ENCODE measurements around the gene COX20. TPM values are rescaled to one million over a fixed set of nuclear protein-coding genes. Genes with fewer than 3 reads are reported as not detected.

Gene COX20
- total RNA-seq, 1 donor from 2014 or later = 20.8 TPM

DNA sequence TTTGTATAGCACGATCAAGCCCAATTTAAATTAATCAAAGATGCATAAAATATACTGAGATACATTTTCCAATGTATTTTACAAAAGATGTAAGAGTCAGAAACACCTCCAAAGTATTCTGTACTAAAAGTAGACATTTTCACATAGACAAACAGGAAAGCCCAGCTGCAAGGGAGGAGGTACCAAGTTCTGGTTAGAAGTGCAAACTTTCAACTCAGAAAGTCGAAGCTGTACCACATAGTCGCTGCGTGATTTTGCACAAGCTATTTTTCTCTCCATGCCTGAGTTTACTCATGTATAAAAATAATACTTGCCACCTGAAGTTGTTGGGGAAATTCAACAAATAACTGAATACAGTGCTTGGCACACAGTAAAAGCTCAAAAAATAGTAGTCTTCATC lies 34.5 kb downstream of the COX20 start:
- DNase-seq (ENCODE audit: low spot score) = no peak

DNA sequence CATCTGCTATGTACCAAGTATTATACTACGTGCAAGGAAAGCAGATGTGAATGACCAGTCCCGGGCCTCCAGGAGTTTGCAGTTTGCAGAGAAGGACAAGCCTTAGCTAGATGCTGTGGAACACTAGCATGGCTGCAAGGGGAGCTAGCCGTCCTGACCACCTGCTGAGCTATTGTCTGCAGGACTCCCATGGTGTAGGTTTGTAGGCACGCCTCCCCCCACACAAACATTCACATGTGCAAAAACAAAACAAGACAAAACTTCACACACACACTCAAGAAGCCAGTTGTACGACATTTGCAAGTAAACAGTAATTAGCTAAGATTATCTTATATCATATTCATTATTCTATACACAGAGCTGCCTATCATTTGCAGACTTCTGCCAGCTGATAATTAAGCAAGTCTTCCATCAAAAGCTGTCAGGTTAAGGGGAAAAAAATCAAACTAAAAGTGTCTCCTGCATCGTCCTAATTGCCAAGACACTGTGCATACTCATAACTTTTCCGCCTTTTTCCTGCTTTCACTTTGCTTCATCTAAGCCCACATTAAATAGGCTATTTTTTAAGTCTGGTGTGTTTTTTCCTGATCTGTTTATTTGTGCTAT lies 39.6 kb downstream of the COX20 start:
- DNase-seq (ENCODE audit: low spot score) = no peak

DNA sequence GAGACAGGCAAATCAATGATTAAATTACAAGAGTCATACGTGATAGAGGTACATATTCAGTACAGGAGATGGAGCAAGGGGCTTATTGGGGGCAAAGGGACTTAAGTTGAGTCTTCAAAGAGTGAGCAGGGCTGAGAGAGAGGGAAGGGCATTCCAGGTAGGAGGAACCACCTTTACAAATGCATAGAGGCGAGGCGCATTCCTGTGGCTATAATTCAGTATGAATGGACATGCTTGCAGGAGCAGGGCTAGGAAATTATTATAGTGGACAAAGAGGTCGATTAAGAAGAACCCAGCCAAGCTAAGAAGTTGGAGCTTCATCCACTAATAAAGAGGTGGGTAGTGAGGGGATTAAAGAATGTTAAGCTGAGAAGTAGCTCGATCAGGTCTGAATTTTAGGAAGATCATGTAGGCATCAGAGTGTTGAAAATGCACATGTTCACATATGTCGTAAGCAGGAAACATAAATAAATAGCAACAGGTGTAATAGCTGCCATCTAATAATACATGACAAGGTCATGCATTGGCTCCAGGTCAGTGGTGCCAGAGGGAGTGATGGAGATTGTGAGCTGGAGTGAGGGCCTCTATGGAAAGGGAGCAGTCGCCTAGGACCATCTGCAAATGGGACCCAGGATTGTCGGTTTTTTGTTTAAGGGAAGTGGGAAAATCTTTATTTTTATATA lies 40.9 kb downstream of the COX20 start:
- no peak for DNase-seq (ENCODE audit: low spot score)

DNA sequence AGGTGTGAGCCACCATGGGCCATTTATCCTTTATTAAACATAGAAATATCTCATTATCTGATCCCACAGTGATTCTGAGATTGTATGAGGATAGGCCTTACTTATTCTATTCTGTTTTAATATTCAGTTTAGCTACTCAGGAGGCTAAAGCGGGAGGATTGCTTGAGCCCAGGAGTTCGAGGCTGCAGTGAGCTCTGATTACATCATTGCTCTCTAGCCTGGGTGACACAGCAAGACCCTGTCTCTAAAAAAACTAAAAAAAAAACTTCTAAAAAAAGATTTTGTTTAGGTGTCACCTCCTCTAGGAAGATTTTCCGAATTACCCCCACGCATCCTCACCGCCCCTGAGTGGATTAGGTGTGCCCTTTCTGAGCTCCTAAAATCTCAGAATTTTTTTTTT lies 43.2 kb downstream of the COX20 start:
- DNase-seq (ENCODE audit: low spot score) = no peak

DNA sequence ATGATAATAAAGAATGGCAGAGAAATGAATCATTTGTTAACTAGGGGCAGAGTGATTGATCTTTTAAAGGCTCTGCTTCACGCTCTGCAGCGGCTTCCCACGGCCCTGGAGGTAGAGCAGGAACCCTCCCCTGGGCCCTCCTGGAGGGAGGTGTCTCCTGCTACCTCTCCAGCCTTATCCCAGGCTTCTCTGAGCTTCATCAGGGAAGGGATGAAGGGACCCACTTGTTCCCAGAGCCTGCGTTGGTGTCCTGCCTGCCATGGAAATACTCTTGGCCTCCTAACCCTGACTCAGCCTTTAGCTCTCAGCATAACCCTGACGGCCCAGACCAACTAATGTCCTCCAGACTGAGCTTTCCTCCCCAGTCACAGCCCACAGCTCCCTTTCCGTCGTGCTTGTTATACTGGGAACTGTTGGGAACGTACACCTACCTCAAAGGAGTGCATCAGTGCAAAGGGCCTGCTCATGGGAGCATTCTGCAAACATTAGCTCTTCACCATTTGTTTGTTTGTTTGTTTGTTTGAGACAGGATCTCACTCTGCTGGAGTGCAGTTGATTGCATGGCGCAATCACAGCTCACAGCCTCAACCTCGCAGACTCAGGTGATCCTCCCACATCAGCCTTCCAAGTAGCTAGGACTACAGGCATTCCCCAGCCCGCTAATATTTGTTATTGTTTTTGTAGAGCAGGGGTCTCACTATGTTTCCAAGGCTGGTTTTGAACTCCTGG lies 46.3 kb downstream of the COX20 start:
- no peak for DNase-seq (ENCODE audit: low spot score)

DNA sequence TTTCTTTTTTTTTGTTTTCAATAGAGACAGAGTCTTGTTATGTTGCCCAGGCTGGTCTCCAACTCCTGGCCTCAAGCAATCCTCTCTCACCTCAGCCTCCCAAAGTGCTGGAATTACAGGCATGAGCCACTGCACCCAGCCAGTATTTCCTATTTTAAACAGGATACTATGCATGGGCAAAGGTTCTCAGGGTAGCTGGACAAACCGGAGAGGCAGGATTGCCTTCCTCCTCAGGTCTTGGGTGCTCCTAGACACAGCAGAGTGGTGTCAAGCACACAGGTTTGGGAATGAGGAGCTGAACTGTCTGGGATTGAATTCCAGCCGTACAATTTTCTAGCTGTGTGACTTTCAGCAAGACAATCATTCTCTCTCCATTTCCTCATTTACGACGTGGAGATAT lies 51.8 kb downstream of the COX20 start:
- DNase-seq (ENCODE audit: low spot score) = no peak

DNA sequence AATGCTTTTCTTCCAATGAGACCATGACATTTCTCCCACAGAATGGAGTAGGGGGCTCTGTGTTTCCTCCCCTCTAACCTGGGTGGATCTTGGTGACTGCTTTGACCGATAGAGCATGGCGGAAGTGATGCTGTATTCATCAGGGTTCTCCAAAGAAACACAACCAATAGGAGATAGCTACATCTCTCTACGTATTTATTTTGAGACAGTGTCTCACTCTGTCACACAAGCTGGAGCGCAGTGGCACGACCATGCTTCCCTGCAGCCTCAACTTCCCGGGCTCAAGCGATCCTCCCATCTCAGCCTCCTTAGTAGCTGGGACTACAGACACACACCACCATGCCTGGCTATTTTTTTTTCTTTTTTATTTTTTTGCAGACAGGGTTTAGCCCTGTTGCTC lies 58.4 kb downstream of the COX20 start:
- DNase-seq (ENCODE audit: low spot score) = no peak

Other genes starting within 250 kb of the COX20 start
- 30.3 TPM for gene DESI2, start 182.5 kb upstream of the COX20 start, total RNA-seq
- 284 TPM for gene HNRNPU, start 28.9 kb downstream of the COX20 start, total RNA-seq